GM19239 (cell line): Measurements from ENCODE around the gene B3GALT6.

Experiments used
- DNase-seq: peaks from one replicate; pipeline ENCODE4 v3.0.0; 2011; ENCODE audit warnings: low spot score; ENCODE audit not compliant: insufficient read length
- FAIRE-seq: peaks from 2 replicates; lab custom pipeline; 2011; peaks lifted over from hg19 to GRCh38; lab: Jason Lieb, UNC

Gene B3GALT6

GRCh38 chr1:1256956-1257871 lies 25.2 kb downstream of the B3GALT6 start:
- no peak for FAIRE-seq
- DNase-seq: no peak

GRCh38 chr1:1259119-1259488 lies 27.1 kb downstream of the B3GALT6 start:
- FAIRE-seq: no peak
- DNase-seq: no peak

GRCh38 chr1:1259540-1259939 lies 27.5 kb downstream of the B3GALT6 start:
- no peak for FAIRE-seq
- no peak for DNase-seq

GRCh38 chr1:1259951-1260600 lies 28.0 kb downstream of the B3GALT6 start:
- FAIRE-seq (no peak), DNase-seq (no peak)

GRCh38 chr1:1260843-1261560 lies 29.0 kb downstream of the B3GALT6 start:
- no peak for DNase-seq
- FAIRE-seq: no peak

- no peak for DNase-seq
- FAIRE-seq: no peak
Measured at GRCh38 chr1:1262071-1262470, 30.0 kb downstream of the B3GALT6 start.

- DNase-seq (no peak), FAIRE-seq (no peak)
Measured at GRCh38 chr1:1262758-1263157, 30.7 kb downstream of the B3GALT6 start.

GRCh38 chr1:1264026-1264425 lies 32.0 kb downstream of the B3GALT6 start:
- FAIRE-seq: no peak
- no peak for DNase-seq

GRCh38 chr1:1264868-1265272 lies 32.8 kb downstream of the B3GALT6 start:
- FAIRE-seq (no peak), DNase-seq (no peak)

- no peak for DNase-seq
- no peak for FAIRE-seq
Measured at GRCh38 chr1:1267488-1268283, 35.6 kb downstream of the B3GALT6 start.

- no peak for DNase-seq
- no peak for FAIRE-seq
Measured at GRCh38 chr1:1268284-1268682, 36.2 kb downstream of the B3GALT6 start.

- DNase-seq: no peak
- no peak for FAIRE-seq
Measured at GRCh38 chr1:1270813-1271212, 38.8 kb downstream of the B3GALT6 start.

GRCh38 chr1:1272341-1273208 lies 40.5 kb downstream of the B3GALT6 start:
- DNase-seq (no peak), FAIRE-seq (no peak)

GRCh38 chr1:1273209-1273511 lies 41.1 kb downstream of the B3GALT6 start:
- DNase-seq: no peak

GRCh38 chr1:1273512-1274298 lies 41.7 kb downstream of the B3GALT6 start, which contains the start of gene UBE2J2:
Gene UBE2J2, minus strand, starts transcription at chr1:1273854. Its CDS starts 5,862 bp downstream, at chr1:1267992.
- peak; percentile 72 for FAIRE-seq
- peak; percentile 99 for DNase-seq

More at GRCh38 chr1:1273209-1273511, 41.1 kb downstream of the B3GALT6 start:
- no peak for FAIRE-seq

- FAIRE-seq: no peak
Measured at GRCh38 chr1:1274299-1274930, 42.4 kb downstream of the B3GALT6 start.

GRCh38 chr1:1274931-1275431 lies 42.9 kb downstream of the B3GALT6 start:
- no peak for DNase-seq
- no peak for FAIRE-seq

More at GRCh38 chr1:1274299-1274930, 42.4 kb downstream of the B3GALT6 start:
- no peak for DNase-seq

- FAIRE-seq (no peak), DNase-seq (no peak)
Measured at GRCh38 chr1:1275836-1276235, 43.8 kb downstream of the B3GALT6 start.
